K562 (cell line): ENCODE results near the gene NKD1. TPM values are rescaled to one million over a fixed set of nuclear protein-coding genes. Genes with fewer than 3 reads are reported as not detected.

ENCODE experiments used
- ATAC-seq: fragments of 200-7000 bp; cut with Tn5 transposase; 3 replicates; pipeline ENCODE4 v1.9.1; 2020; ENCODE audit warnings: moderate library complexity
- BruUV-seq: library from RNA; stranded (reverse); fragments of 400-500 nt; replicated peaks from 2 replicates; lab custom pipeline; 2021; lab: Mats Ljungman, UMichigan
- CTCF ChIA-PET: fragments of 300-600 bp; formaldehyde crosslinking; extraction: SDS; loops from one replicate; lab custom pipeline; 2021; ENCODE audit warnings: low intra/inter-chr PET ratio; lab: Yijun Ruan, JAX
- POLR2A ChIA-PET: fragments of 300-600, 350-650 bp; sonication (Branson Sonifier 250); formaldehyde crosslinking; extraction: SDS; loops from one replicate; lab custom pipeline; 2021; ENCODE audit warnings: antibody characterized with exemption, inconsistent platforms; lab: Yijun Ruan, JAX
- DNase-seq, 4 experiments: peaks; one replicate each; pipeline versions ENCODE4 v3.0.0 to v3.0.0-alpha.2; 2011 to 2018; ENCODE audit warnings: low spot score in 3 of 4, mixed read lengths in 3 of 4; ENCODE audit errors: extremely low read depth in 1 of 4
- FAIRE-seq: peaks from 2 replicates; lab custom pipeline; 2011; peaks lifted over from hg19 to GRCh38; lab: Jason Lieb, UNC
- H2AFZ ChIP-seq: 2 replicates; pipeline ENCODE4 v1.6.0; 2011; ENCODE audit warnings: low read depth, low read length, control low read depth, inconsistent platforms
- H3K27ac ChIP-seq: fragments of 200-600 bp; 3 replicates; pipeline ENCODE4 v1.8.0; 2011; ENCODE audit warnings: low read depth, mild to moderate bottlenecking, control low read depth, inconsistent platforms, low read length, moderate library complexity, mixed read lengths; ENCODE audit errors: extremely low read depth
- H3K27me3 ChIP-seq, 2 experiments: fragments of 300-600 bp in 1 of 2; 2 replicates in 1 of 2; 3 replicates in 1 of 2; pipeline versions ENCODE4 v1.6.0 to v1.8.0; 2011; ENCODE audit warnings: inconsistent platforms in 2 of 2, low read length in 2 of 2, mild to moderate bottlenecking in 1 of 2, mixed read lengths in 1 of 2, moderate library complexity in 1 of 2; ENCODE audit not compliant: control insufficient read depth in 2 of 2, insufficient read depth in 2 of 2
- H3K36me3 ChIP-seq: fragments of 300-600 bp; 3 replicates; pipeline ENCODE4 v1.8.0; 2011; ENCODE audit warnings: mild to moderate bottlenecking, low read length, inconsistent platforms; ENCODE audit not compliant: control insufficient read depth, insufficient read depth
- H3K4me1 ChIP-seq, 2 experiments: fragments of 200-600 bp in 1 of 2; replicated peaks in 1 of 2; 2 replicates in 1 of 2; 3 replicates in 1 of 2; pipeline versions ENCODE4 v1.5.1 to v1.8.0; 2011; ENCODE audit warnings: inconsistent platforms in 2 of 2, low read length in 2 of 2, mild to moderate bottlenecking in 1 of 2, mixed read lengths in 1 of 2, moderate library complexity in 1 of 2; ENCODE audit not compliant: control insufficient read depth in 2 of 2, insufficient read depth in 2 of 2
- H3K4me2 ChIP-seq: 2 replicates; pipeline ENCODE4 v1.6.1; 2011; ENCODE audit warnings: low read length, control low read depth, inconsistent platforms, mixed read lengths; ENCODE audit not compliant: insufficient read depth
- H3K4me3 ChIP-seq: fragments of 200-600 bp; sonication (generic), shearing (Covaris generic); 2 replicates; pipeline ENCODE4 v1.5.1; 2016; ENCODE audit warnings: control low read depth, inconsistent platforms
- H3K79me2 ChIP-seq: fragments of 200-600 bp; 3 replicates; pipeline ENCODE4 v1.8.0; 2011; ENCODE audit warnings: low read length, inconsistent platforms; ENCODE audit not compliant: control insufficient read depth, insufficient read depth
- H3K9ac ChIP-seq, 2 experiments: 2 replicates each; pipeline versions ENCODE4 v1.6.0 to v1.6.1; 2011; ENCODE audit warnings: low read depth in 2 of 2, low read length in 2 of 2, control low read depth in 1 of 2, inconsistent platforms in 1 of 2, mild to moderate bottlenecking in 1 of 2, mixed read lengths in 1 of 2; ENCODE audit not compliant: insufficient read depth in 1 of 2
- H3K9me1 ChIP-seq: one replicate; pipeline ENCODE4 v1.6.0; 2011; ENCODE audit warnings: inconsistent platforms, mild to moderate bottlenecking, low read length, moderate library complexity; ENCODE audit not compliant: control insufficient read depth, insufficient read depth
- H3K9me3 ChIP-seq: replicated peaks from 2 replicates; pipeline ENCODE4 v1.5.1; 2011; ENCODE audit warnings: low read depth, low read length, inconsistent platforms; ENCODE audit not compliant: control insufficient read depth, insufficient read depth
- H4K20me1 ChIP-seq: replicated peaks from 2 replicates; pipeline ENCODE4 v1.6.1; 2011; ENCODE audit warnings: low read length, inconsistent platforms, mixed read lengths; ENCODE audit not compliant: control insufficient read depth, insufficient read depth
- ELF1 ChIP-seq: fragments of 200-800 bp; sonication (Bioruptor generic); IDR thresholded peaks from 2 replicates; pipeline ENCODE4 v1.6.1; 2016; ENCODE audit warnings: missing genetic modification characterization, missing compliant biosample characterization
- ETS1 ChIP-seq: conservative IDR thresholded peaks from 2 replicates; pipeline ENCODE4 v1.6.1; 2011; ENCODE audit warnings: low read depth, mild to moderate bottlenecking, low read length; ENCODE audit not compliant: control insufficient read depth
- EWSR1 ChIP-seq: fragments of 450-650 bp; IDR thresholded peaks from 2 replicates; pipeline ENCODE4 v1.6.1; 2018; ENCODE audit warnings: borderline replicate concordance, mild to moderate bottlenecking, low read depth, moderate library complexity; ENCODE audit not compliant: partially characterized antibody
- FUS ChIP-seq: fragments of 200-400 bp; formaldehyde crosslinking; optimal IDR thresholded peaks from 2 replicates; pipeline ENCODE3; 2017; ENCODE audit warnings: low read depth, low read length
- HDAC3 ChIP-seq: fragments of 450-650 bp; IDR thresholded peaks from 2 replicates; pipeline ENCODE4 v1.6.1; 2018; ENCODE audit warnings: borderline replicate concordance, mild to moderate bottlenecking, moderate library complexity; ENCODE audit not compliant: partially characterized antibody
- HMGXB4 ChIP-seq: sonication (generic); formaldehyde crosslinking; IDR thresholded peaks from 2 replicates; pipeline ENCODE4 v1.8.1; 2023; ENCODE audit warnings: mild to moderate bottlenecking, missing genetic modification reagents
- HNRNPL ChIP-seq: fragments of 200-400 bp; formaldehyde crosslinking; IDR thresholded peaks from 2 replicates; pipeline ENCODE4 v1.6.1; 2017; ENCODE audit warnings: low read depth, mild to moderate bottlenecking, low read length
- KHSRP ChIP-seq: fragments of 450-650 bp; IDR thresholded peaks from 2 replicates; pipeline ENCODE4 v1.6.1; 2017
- NFIX ChIP-seq: fragments of 250-450 bp; sonication (Bioruptor Pico); IDR thresholded peaks from 2 replicates; pipeline ENCODE4 v1.4.0; 2020; ENCODE audit warnings: low read depth, mild to moderate bottlenecking, moderate library complexity
- POLR2B ChIP-seq: fragments of 450-650 bp; IDR thresholded peaks from 2 replicates; pipeline ENCODE4 v1.6.1; 2018; ENCODE audit warnings: low read depth; ENCODE audit not compliant: partially characterized antibody
- ZBTB17 ChIP-seq: fragments of 450-650 bp; formaldehyde crosslinking; IDR thresholded peaks from 2 replicates; pipeline ENCODE4 v1.4.0; 2020; ENCODE audit warnings: mild to moderate bottlenecking
- ZNF444 ChIP-seq: fragments of 250-450 bp; sonication (Bioruptor Pico); IDR thresholded peaks from 2 replicates; pipeline ENCODE4 v1.4.0; 2020; ENCODE audit warnings: mild to moderate bottlenecking, moderate library complexity
- ZNF79 ChIP-seq: fragments of 250-450 bp; sonication (Bioruptor Pico); IDR thresholded peaks from 2 replicates; pipeline ENCODE4 v1.4.0; 2020; ENCODE audit warnings: low read depth, mild to moderate bottlenecking, moderate library complexity
- WGBS: fragments of 100-300 bp; shearing (Covaris generic); methylation state at CpG from one replicate; pipeline ENCODE4 v1.1.6; 2016; ENCODE audit warnings: low coverage, mixed read lengths; ENCODE audit not compliant: insufficient coverage; ENCODE audit errors: missing lambda C conversion rate; 5-methylcytosine and 5-hydroxymethylcytosine counted together
- in situ Hi-C: fragments of 300-500 bp; cut with MboI; formaldehyde crosslinking; loops from 4 replicates; pipeline ENCODE4 v1.15.0; 2018; ENCODE audit warnings: inconsistent platforms, mixed read lengths
- intact Hi-C: fragments of 100-400 bp; cut with micrococcal nuclease; formaldehyde crosslinking; loops from 2 replicates; pipeline ENCODE4 v1.14.2; 2022
- polyA plus RNA-seq, 8 experiments: library from polyadenylated mRNA; depleted of rRNA in 4 of 8; stranded (reverse) in 5 of 8; unstranded in 3 of 8; fragments of >200 nt; fragmentation: Nextera tagmentation in 2 of 8; fragmentation: Illumina TruSeq in 1 of 8; extraction: Ambion mirVana in 2 of 8; extraction: Trizol in 1 of 8; gene quantifications; 2 replicates each; pipeline versions ENCODE4 v1.2.1 to v1.2.3, GENCODE V29; 2011 to 2014; ENCODE audit warnings: inconsistent platforms in 1 of 8, missing spikeins in 1 of 8
- total RNA-seq, 7 experiments: library from RNA; depleted of rRNA in 6 of 7; stranded (reverse); fragments of >200 nt in 6 of 7; fragmentation: Illumina TruSeq in 2 of 7; extraction: Trizol in 2 of 7; gene quantifications; 2 replicates each; pipeline versions ENCODE4 v1.2.1 to v1.2.3, GENCODE V29; 2011 to 2021; ENCODE audit warnings: low replicate concordance in 1 of 7

Gene NKD1
- total and polyA plus RNA-seq, 9 of the 15 experiments (the other 6 are each of a cell fraction or from before 2014, with no cell fraction given), result under 0.01 to 0.24 (median 0.04) TPM; not detected in 2

- no peaks in the 10 kb centered on the region for H3K9me1 ChIP-seq
- TF ChIP-seq ZNF79 (no peak), HDAC3 (no peak), ETS1 (no peak), FUS (no peak), HNRNPL (no peak), ZBTB17 (CRISPR knock-in tag) (no peak), POLR2B (no peak), HMGXB4 (CRISPR knock-in tag) (no peak), EWSR1 (no peak), NFIX (CRISPR knock-in tag) (no peak), ELF1 (no peak), ZNF444 (CRISPR knock-in tag) (no peak), KHSRP (no peak)
- BruUV-seq, result no TSS peak
- no peak overlapping the region for H3K4me3 ChIP-seq
- H3K27me3 ChIP-seq, result peaks cover 0 to 20% of the 10 kb centered on the region in 2 experiments; a peak in 2 of 5 replicates
- DNase-seq (no peak), FAIRE-seq (no peak), ATAC-seq (no peak)
- peaks cover 4% of the 10 kb centered on the region; the same call in 1 of the 2 replicates for H3K9me3 ChIP-seq
- POLR2A ChIA-PET, result interaction anchor here (0.9 to 1.2 kb wide), 2 partner anchors 9 to 102 kb away, joined by 3 to 4 read pairs; no protein-coding TSS in a partner anchor
- no peaks in the 10 kb centered on the region for H3K36me3 ChIP-seq
- no peak overlapping the region for H3K27ac ChIP-seq
- no peaks in the 10 kb centered on the region for H4K20me1 ChIP-seq
- no peak overlapping the region for H3K4me2 ChIP-seq
- under 1% methylated on average over 22 of the region's 23 CpGs for WGBS
- in situ Hi-C loops, result no loop called here
- H2AFZ ChIP-seq, result no peak overlapping the region
- no peak overlapping the region for H3K9ac ChIP-seq
- intact Hi-C loops, result no loop called here
- CTCF ChIA-PET, result interaction anchor here (0.6 kb wide), 2 partner anchors 669 to 811 kb away, joined by 3 read pairs; no protein-coding TSS in a partner anchor
- H3K4me1 ChIP-seq, result no peaks in the 10 kb centered on the region
- no peaks in the 10 kb centered on the region for H3K79me2 ChIP-seq
Observed at GRCh38 chr16:50675686-50676610, 127.8 kb downstream of the NKD1 start.
